Smooth muscle cell (in vitro differentiated cells): ENCODE data around the gene TSPYL1. TPM values are rescaled to one million over a fixed set of nuclear protein-coding genes. Genes with fewer than 3 reads are reported as not detected.

Experiments
- DNase-seq: peaks from one replicate; lab custom pipeline; 2025; ENCODE audit not compliant: unreplicated experiment; lab: John Stamatoyannopoulos, UW
- H2AFZ ChIP-seq: fragments of 200-600 bp; sonication (generic); 2 replicates; pipeline ENCODE4 v1.6.0; 2016; ENCODE audit warnings: antibody characterized with exemption, low read depth, mild to moderate bottlenecking
- H3F3A ChIP-seq: fragments of 200-600 bp; sonication (generic); 2 replicates; pipeline ENCODE4 v1.6.0; 2017; ENCODE audit warnings: antibody characterized with exemption, low read depth
- H3K27ac ChIP-seq: fragments of 200-600 bp; sonication (generic); 2 replicates; pipeline ENCODE4 v1.5.1; 2016; ENCODE audit warnings: low read depth, mild to moderate bottlenecking
- H3K27me3 ChIP-seq: fragments of 200-600 bp; sonication (generic); 2 replicates; pipeline ENCODE4 v1.6.1; 2016; ENCODE audit warnings: low read depth, mild to moderate bottlenecking
- H3K36me3 ChIP-seq: fragments of 200-600 bp; sonication (generic); 2 replicates; pipeline ENCODE4 v1.5.1; 2016; ENCODE audit warnings: low read depth
- H3K4me1 ChIP-seq: fragments of 200-600 bp; sonication (generic); 2 replicates; pipeline ENCODE4 v1.5.1; 2016; ENCODE audit warnings: low read depth
- H3K4me2 ChIP-seq: fragments of 200-600 bp; sonication (generic); 2 replicates; pipeline ENCODE4 v1.6.0; 2016; ENCODE audit warnings: mild to moderate bottlenecking
- H3K4me3 ChIP-seq: fragments of 200-600 bp; sonication (generic); 2 replicates; pipeline ENCODE4 v1.5.1; 2016; ENCODE audit warnings: mild to moderate bottlenecking
- H3K79me2 ChIP-seq: fragments of 200-600 bp; sonication (generic); 2 replicates; pipeline ENCODE4 v1.6.0; 2016; ENCODE audit warnings: low read depth, mild to moderate bottlenecking
- H3K9ac ChIP-seq: fragments of 200-600 bp; sonication (generic); 2 replicates; pipeline ENCODE4 v1.6.0; 2016; ENCODE audit warnings: low read depth
- H3K9me3 ChIP-seq: fragments of 200-600 bp; sonication (generic); replicated peaks from 2 replicates; pipeline ENCODE4 v1.5.1; 2016; ENCODE audit warnings: low read depth
- H4K20me1 ChIP-seq: fragments of 200-600 bp; sonication (generic); 2 replicates; pipeline ENCODE4 v1.6.0; 2016; ENCODE audit warnings: low read depth
- CTCF ChIP-seq: fragments of 200-600 bp; sonication (generic); IDR thresholded peaks from 2 replicates; pipeline ENCODE4 v1.5.1; 2017; ENCODE audit warnings: borderline replicate concordance, mild to moderate bottlenecking, antibody characterized with exemption; ENCODE audit not compliant: insufficient read depth, poor library complexity, severe bottlenecking
- WGBS: methylation state at CpG from one replicate; pipeline ENCODE4 v1.1.7; 2016; ENCODE audit warnings: low lambda C conversion rate; 5-methylcytosine and 5-hydroxymethylcytosine counted together
- polyA plus RNA-seq: library from polyadenylated mRNA; unstranded; fragments of >200 nt; fragmentation: Nextera tagmentation; extraction: Ambion mirVana; gene quantifications from 2 replicates; pipeline ENCODE4 v1.2.1, GENCODE V29; 2016
- total RNA-seq: library from RNA; depleted of rRNA; stranded (reverse); fragments of >200 nt; gene quantifications from 2 replicates; pipeline ENCODE4 v1.2.3, GENCODE V29; 2014

Gene TSPYL1
- total and polyA plus RNA-seq, 2 experiments from 2014 or later = 17.9 to 45.0 TPM

GRCh38 chr6:116254297-116255056 is 25.3 kb downstream of the TSPYL1 start:
- no peaks in the 10 kb centered on the region for H3K9me3 ChIP-seq
- peaks cover 52% of the 10 kb centered on the region for H3K4me1 ChIP-seq
- peak overlapping the region; percentile 93 for H2AFZ ChIP-seq
- peak overlapping the region; percentile 93 for H3K4me3 ChIP-seq
- no peak for DNase-seq
- no peaks in the 10 kb centered on the region for H4K20me1 ChIP-seq
- H3K36me3 ChIP-seq = no peaks in the 10 kb centered on the region
- peak overlapping the region; percentile 100 for H3K9ac ChIP-seq
- no peak for TF ChIP-seq CTCF
- peak overlapping the region; percentile 97 for H3K4me2 ChIP-seq
- H3K27ac ChIP-seq = peak overlapping the region; percentile 98
- H3K27me3 ChIP-seq = no peaks in the 10 kb centered on the region
- peaks cover 14% of the 10 kb centered on the region for H3F3A ChIP-seq
- H3K79me2 ChIP-seq = peaks cover 50% of the 10 kb centered on the region
- WGBS = 40% methylated on average over 4 of the region's 4 CpGs

- Histone ChIP-seq H2AFZ (peak within 1 kb of the TSS; percentile 93), H3K79me2 (peaks cover 51% of the 10 kb centered on the region), H4K20me1 (no peaks in the 10 kb centered on the region), H3K4me1 (peaks cover 53% of the 10 kb centered on the region), H3F3A (peaks cover 14% of the 10 kb centered on the region), H3K27me3 (no peaks in the 10 kb centered on the region), H3K4me3 (peak within 1 kb of the TSS; percentile 93), H3K9me3 (no peaks in the 10 kb centered on the region), H3K36me3 (no peaks in the 10 kb centered on the region), H3K27ac (peak within 1 kb of the TSS; percentile 98), H3K4me2 (peak within 1 kb of the TSS; percentile 97), H3K9ac (peak within 1 kb of the TSS; percentile 100)
- WGBS = 1% methylated on average over 53 of the region's 53 CpGs
- DNase-seq = peak; percentile 55
- no peak for TF ChIP-seq CTCF
These were observed 26.0 kb downstream of the TSPYL1 start, which contains the start of gene TSPYL4 for GRCh38 chr6:116253505-116254296. Gene TSPYL4 (minus strand): TSS chr6:116254075. CDS start chr6:116254008, 67 bp downstream.

- H3K4me2 ChIP-seq = peak overlapping the region; percentile 97
- 50% methylated on average over 11 of the region's 11 CpGs for WGBS
- H3K4me1 ChIP-seq = peaks cover 53% of the 10 kb centered on the region
- H3K27me3 ChIP-seq = no peaks in the 10 kb centered on the region
- peak overlapping the region; percentile 93 for H2AFZ ChIP-seq
- DNase-seq = no peak
- H3K9ac ChIP-seq = peak overlapping the region; percentile 100
- H3K9me3 ChIP-seq = no peaks in the 10 kb centered on the region
- H3K4me3 ChIP-seq = peak overlapping the region; percentile 93
- H3K27ac ChIP-seq = peak overlapping the region; percentile 98
- H3F3A ChIP-seq = peaks cover 14% of the 10 kb centered on the region
- peaks cover 51% of the 10 kb centered on the region for H3K79me2 ChIP-seq
- no peaks in the 10 kb centered on the region for H3K36me3 ChIP-seq
- H4K20me1 ChIP-seq = no peaks in the 10 kb centered on the region
- TF ChIP-seq CTCF = no peak
These were observed 26.6 kb downstream of the TSPYL1 start for GRCh38 chr6:116253188-116253504.
